ENCODE data around the gene CNTNAP5. TPM values are rescaled to one million over a fixed set of nuclear protein-coding genes. Genes with fewer than 3 reads are reported as not detected.

The CNTNAP5 gene
- total RNA-seq, 4 donors from 2014 or later, result not detected

GRCh38 chr2:124450481-124450880 lies 425.4 kb downstream of the CNTNAP5 start:
- no peaks in the 10 kb centered on the region for H3K36me3 ChIP-seq

GRCh38 chr2:124476291-124476690 lies 451.2 kb downstream of the CNTNAP5 start:
- TF ChIP-seq EP300 (IDR thresholded peaks at IDR 0.05), result no peak
- TF ChIP-seq CTCF (IDR thresholded peaks at IDR 0.05), result no peak
- no peak for TF ChIP-seq POLR2A (IDR thresholded peaks at IDR 0.05)
- TF ChIP-seq POLR2AphosphoS5 (IDR thresholded peaks at IDR 0.05), result no peak
- Histone ChIP-seq H3K36me3 (no peaks in the 10 kb centered on the region), H3K27ac (no peak overlapping the region), H3K27me3 (no peaks in the 10 kb centered on the region), H3K4me1 (no peaks in the 10 kb centered on the region), H3K4me3 (no peak overlapping the region), H3K9me3 (peaks cover under 1% of the 10 kb centered on the region)
- DNase-seq (ENCODE audit: low spot score in 2 of 2), result no peak
- 80% methylated on average over 2 of the region's 2 CpGs for WGBS

More at GRCh38 chr2:124450481-124450880, 425.4 kb downstream of the CNTNAP5 start:
- no peak for TF ChIP-seq POLR2A (IDR thresholded peaks at IDR 0.05)
- TF ChIP-seq CTCF (IDR thresholded peaks at IDR 0.05), result no peak
- no peak for TF ChIP-seq POLR2AphosphoS5 (IDR thresholded peaks at IDR 0.05)
- TF ChIP-seq EP300 (IDR thresholded peaks at IDR 0.05), result no peak
- no peaks in the 10 kb centered on the region for H3K27me3 ChIP-seq
- no peaks in the 10 kb centered on the region for H3K4me1 ChIP-seq
- H3K9me3 ChIP-seq, result no peaks in the 10 kb centered on the region
- no peak overlapping the region for H3K4me3 ChIP-seq
- DNase-seq (ENCODE audit: low spot score in 2 of 2), result no peak
- 19% methylated on average over 2 of the region's 2 CpGs for WGBS
- no peak overlapping the region for H3K27ac ChIP-seq

DNA sequence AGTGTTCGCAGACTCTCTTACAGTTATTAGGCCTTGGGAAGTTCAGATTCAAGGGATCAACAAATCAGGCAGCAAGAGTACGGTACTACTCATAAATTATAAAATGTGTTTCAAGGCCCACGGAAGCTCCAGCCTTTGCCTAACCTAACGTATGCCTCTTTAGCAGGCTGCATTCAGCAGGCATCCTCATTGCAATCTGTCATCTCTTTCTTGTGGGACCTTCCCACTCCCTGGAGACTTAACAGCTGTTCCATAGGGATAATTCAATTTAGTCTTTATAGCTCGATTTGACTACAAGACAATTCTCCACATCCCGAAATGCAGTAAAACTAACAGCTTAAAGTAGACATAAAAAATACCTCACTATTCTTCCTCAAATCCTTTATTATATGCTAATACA lies 453.7 kb downstream of the CNTNAP5 start:
- no peak for DNase-seq (ENCODE audit: low spot score in 2 of 2)
- H3K27me3 ChIP-seq, result no peaks in the 10 kb centered on the region
- TF ChIP-seq POLR2A (IDR thresholded peaks at IDR 0.05) (no peak), EP300 (IDR thresholded peaks at IDR 0.05) (no peak), CTCF (IDR thresholded peaks at IDR 0.05) (no peak), POLR2AphosphoS5 (IDR thresholded peaks at IDR 0.05) (no peak)
- no peaks in the 10 kb centered on the region for H3K36me3 ChIP-seq
- H3K27ac ChIP-seq, result no peak overlapping the region
- H3K4me1 ChIP-seq, result no peaks in the 10 kb centered on the region
- no peaks in the 10 kb centered on the region for H3K9me3 ChIP-seq
- H3K4me3 ChIP-seq, result no peak overlapping the region
- 80% methylated on average over 6 of the region's 6 CpGs for WGBS

DNA sequence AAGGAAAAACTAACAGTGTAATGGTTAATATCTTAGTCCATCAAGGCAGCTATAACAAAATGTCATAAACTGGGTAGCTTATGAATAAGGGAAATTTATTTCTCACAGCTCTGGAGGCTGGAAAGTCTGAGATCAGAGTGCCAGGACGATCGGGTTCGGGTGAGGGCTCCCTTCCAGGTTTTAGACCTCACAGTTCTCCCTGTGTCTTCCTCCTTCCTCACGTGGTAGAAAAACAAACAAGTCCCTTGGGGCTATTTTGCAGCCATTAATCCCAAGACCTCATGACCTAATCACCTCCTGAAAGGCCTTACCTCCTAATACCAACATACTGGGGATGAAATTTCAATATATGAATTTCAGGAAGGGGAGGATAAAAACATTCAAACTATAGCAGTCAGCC lies 455.9 kb downstream of the CNTNAP5 start:
- H3K27me3 ChIP-seq, result no peaks in the 10 kb centered on the region
- 35% methylated on average over 4 of the region's 4 CpGs for WGBS
- TF ChIP-seq EP300 (IDR thresholded peaks at IDR 0.05) (no peak), POLR2AphosphoS5 (IDR thresholded peaks at IDR 0.05) (no peak), CTCF (IDR thresholded peaks at IDR 0.05) (no peak), POLR2A (IDR thresholded peaks at IDR 0.05) (no peak)

GRCh38 chr2:124482044-124482443 lies 457.0 kb downstream of the CNTNAP5 start:
- no peaks in the 10 kb centered on the region for H3K4me1 ChIP-seq
- 66% methylated on average over 8 of the region's 8 CpGs for WGBS
- H3K36me3 ChIP-seq, result no peaks in the 10 kb centered on the region
- H3K27me3 ChIP-seq, result no peaks in the 10 kb centered on the region
- no peaks in the 10 kb centered on the region for H3K9me3 ChIP-seq
- DNase-seq (ENCODE audit: low spot score in 2 of 2), result no peak
- no peak overlapping the region for H3K4me3 ChIP-seq
- TF ChIP-seq EP300 (IDR thresholded peaks at IDR 0.05) (no peak), CTCF (IDR thresholded peaks at IDR 0.05) (no peak), POLR2AphosphoS5 (IDR thresholded peaks at IDR 0.05) (no peak)
- H3K27ac ChIP-seq, result no peak overlapping the region

More for the DNA sequence above, 455.9 kb downstream of the CNTNAP5 start:
- no peak overlapping the region for H3K27ac ChIP-seq
- H3K9me3 ChIP-seq, result no peaks in the 10 kb centered on the region
- H3K4me1 ChIP-seq, result no peaks in the 10 kb centered on the region
- no peak overlapping the region for H3K4me3 ChIP-seq
- no peak for DNase-seq (ENCODE audit: low spot score in 2 of 2)
- H3K36me3 ChIP-seq, result no peaks in the 10 kb centered on the region
